Activated CD4-positive, alpha-beta T cell treated with anti-CD3 and anti-CD28 coated beads, Interleukin-2, amount 50 U/mL, for 24 hours (primary cell): Measurements from ENCODE around the gene ZSWIM3.
A peak's percentile ranks its signal among the peaks of the same experiment; 100 is the strongest.
"Not testable (repeated sequence)": the region's sequence is repeated elsewhere in the genome, so short reads cannot be mapped to it uniquely, and the experiment has no call there.

ENCODE experiments used
- DNase-seq, 2 donors: peaks; one replicate each; pipeline ENCODE4 v3.0.0-alpha.2; 2020; ENCODE audit warnings: low read depth in 1 of 2, low spot score in 1 of 2

The ZSWIM3 gene

DNA sequence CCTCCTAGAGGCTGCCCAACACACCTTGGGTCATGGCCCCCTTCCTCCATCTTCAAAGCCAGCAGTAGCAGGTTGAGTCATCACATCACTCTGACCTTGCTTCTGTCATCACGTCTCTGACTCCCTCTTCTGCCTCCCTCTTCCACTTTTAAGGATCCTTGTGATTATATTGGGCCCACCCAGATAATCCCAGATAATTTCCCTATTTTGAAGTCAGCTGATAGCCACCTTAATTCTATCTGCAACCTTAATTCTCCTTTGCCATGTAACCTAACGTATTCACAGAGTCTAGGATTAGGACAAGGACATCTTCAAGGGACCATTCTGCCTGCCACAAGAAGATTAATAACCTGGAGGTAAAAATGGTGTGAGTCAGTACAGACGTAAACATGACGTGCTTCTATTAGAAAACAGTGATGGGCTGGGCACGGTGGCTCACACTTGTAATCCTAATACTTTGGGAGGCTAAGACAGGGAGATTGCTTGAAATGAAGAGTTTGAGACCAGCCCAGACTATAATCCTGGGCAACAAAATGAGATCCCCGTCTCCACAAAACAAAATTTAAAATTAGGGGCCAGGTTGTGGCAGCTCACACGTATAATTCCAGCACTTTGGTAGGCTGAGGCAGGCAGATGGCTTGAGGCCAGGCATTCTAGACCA is 3.3 kb downstream of the ZSWIM3 start:
- DNase-seq: no peak

DNA sequence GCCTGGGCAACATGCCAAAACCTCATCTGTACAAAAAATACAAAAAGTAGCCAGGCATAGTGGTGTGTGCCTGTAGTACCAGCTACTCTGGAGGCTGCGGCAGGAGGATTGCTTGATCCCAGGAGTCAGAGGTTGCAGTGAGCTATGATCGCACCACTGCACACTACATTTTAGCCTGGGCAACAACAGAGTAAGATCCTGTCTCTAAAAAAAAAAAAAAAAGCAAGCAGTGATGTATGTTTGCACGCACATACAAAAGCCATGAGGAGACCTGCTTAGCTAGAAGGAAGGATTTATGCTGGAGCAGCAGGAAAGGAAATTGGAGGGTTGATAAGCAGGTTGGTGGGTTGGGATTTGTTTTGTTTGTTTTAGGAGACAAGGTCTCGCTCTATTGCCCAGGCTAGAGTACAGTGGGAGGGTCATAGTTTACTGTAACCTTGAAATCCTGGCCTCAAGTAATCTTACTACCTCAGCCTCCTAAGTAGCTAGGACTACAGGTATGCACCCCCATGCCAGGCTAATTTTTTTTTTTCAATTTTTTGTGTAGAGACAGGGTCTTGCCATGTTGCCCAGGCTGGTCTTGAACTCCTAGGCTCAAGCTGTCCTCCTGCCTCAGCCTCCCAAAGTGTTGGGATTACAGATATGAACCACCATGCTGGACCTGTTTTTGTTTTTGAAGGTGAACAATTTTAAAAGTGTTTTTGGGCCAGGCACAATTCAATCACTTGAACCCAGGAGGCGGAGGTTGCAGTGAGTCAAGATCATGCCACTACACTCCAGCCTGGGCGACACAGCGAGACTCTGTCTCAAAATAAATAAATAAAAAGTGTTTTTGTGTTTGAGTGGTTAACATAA is 4.0 kb downstream of the ZSWIM3 start:
- no peak for DNase-seq

DNA sequence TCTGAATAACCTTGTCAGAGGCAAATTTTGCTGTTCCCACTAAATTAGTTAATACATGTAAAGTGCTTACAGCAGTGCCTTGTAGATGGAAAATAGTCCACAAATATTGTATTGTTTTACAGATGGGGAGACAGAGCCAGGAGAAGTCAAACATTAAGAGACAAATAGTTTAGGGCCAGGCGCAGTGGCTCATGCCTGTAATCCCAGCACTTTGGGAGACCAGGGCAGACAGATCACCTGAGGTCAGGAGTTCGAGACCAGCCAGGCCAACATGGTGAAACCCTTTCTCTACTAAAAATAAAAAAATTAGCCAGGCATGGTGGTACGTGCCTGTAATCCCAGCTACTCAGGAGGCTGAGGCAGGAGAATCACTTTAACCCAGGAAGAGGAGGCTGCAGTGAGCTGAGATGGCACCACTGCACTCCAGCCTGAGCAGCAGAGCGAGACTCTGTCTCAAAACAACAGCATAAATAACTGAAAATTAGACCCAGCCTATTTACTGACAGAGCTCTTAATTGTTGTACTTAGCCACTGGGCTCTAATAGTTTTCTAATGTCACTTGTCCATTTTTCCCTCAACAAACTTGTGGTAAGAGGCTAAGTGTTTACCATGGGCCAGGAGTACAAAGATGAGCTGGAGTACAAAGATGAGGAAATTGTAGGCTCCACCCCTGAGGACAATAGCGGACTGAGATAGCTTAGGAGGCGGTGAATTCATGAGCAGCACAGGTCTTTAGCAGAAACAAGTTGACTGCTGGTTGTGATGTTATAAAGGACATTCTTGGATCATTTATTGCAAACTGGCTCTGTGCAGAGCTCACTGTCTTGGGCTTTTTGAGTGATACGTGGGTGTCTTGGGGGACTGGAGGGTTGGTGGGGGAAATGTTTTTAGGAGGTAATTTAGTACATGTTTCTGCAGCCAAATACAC is 6.4 kb downstream of the ZSWIM3 start:
- DNase-seq: no peak

DNA sequence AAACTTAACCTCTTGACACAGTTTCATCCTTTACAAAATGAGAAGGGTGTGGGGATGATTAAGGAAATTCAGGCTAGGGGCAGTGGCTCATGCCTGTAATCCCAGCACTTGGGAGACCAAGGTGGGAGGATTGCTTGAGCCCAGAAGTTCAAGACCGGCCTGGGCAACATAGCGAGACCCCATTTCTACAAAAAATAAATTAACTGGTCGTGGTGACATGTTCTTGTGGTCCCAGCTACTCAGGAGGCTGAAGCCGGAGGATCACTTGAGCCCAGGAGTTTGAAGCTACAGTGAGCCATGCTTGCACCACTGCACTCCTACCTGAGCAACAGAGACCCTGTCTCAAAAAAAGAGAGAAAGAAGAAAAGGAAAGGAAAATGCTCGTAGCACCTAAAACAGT is 9.0 kb downstream of the ZSWIM3 start:
- DNase-seq: no peak

DNA sequence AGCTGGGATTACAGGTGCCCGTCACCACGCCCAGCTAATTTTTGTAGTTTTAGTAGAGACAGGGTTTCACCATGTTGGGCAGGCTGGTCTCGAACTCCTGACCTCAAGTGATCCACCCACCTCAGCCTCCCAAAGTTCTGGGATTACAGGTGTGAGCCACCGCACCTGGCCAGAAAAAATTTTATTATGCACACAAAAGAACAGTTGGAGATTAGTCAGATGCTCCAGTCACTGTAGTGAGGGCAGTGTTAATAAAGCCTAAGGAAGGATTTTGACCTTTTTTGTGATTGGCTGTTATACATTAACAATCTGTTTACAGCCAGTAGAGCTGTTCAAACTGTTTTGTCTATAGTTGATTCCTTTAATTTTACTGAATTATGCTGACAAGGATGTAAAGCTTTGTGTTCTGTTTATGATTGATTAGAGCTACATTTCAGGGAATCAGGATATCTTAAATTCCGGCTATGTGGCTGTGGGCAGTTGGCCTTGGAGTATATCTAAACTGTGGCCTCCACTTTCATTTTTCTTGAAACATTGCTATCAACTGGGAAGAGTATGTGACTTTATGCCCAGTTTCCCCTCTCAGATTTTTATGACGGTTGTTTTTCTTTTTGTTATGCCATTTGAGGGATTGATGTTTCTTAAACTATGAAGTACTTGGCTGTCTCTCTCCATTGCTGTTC is 9.9 kb downstream of the ZSWIM3 start:
- no peak for DNase-seq

DNA sequence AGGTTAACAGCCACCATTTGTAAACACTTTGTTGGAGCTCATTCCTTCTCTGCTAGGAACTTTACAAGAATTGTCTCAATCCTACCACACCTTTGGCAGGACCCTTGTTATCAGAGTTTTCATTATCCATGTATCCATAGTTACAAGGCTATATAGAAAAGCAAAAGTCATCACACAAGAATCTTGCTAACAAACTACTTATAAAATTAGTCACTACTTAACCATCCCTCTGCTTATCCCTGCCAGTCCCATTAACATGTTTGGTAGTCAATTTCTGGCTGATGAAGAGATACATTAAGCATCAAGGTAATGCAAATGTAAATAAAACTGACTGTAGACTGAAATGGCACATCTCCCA is 10.4 kb downstream of the ZSWIM3 start:
- DNase-seq: no peak

DNA sequence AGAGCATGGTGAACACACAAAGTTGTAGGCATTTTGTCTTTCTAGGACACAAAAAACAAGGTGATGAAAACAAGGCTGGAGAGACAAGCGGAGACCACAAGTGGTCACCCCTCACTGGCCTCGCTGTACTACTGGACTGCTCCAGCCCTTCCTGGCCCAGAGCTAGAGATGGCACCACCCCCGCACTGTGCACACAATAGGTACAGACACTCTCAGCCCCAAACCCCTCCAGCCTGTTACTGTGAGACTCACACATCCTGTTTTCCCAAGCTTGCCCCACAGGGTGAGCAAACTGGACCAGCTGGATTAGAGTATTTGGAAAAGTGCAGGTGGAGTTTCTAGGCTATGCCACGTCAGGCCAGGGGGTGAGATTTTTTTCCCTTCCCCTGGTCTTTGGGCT is 15.2 kb downstream of the ZSWIM3 start:
- DNase-seq: no peak

DNA sequence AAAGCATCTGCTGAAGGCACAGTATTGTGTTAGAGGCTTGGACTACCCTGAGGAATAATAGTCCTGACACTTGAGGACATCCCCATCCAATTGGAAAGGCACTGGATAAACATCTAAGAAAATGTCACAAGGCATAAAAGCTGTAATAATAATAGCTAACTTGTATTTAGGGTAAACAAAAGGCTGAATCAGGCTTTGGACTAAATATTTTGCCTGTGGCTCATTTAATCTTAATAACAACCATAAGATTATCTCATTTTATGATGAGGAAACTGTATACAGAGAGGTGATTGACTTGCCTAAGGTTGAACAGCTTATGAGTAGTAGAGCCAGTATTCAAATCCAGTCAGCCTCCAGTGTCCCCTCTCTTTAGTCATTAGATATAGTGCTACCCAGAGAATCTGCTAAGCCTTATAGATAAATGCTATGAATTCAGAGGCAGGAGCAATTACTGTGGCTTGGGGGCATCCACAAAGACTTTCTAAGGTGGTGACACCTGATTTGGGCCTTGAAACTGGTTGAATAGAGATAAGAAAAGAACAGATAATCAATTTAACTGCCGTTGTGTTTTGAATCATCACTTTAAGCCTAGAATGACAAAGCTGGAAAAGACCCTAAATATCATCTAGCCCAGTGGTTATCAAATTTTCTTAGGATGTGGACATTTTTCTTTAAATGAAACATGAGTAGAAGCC is 16.1 kb downstream of the ZSWIM3 start:
- DNase-seq: no peak

DNA sequence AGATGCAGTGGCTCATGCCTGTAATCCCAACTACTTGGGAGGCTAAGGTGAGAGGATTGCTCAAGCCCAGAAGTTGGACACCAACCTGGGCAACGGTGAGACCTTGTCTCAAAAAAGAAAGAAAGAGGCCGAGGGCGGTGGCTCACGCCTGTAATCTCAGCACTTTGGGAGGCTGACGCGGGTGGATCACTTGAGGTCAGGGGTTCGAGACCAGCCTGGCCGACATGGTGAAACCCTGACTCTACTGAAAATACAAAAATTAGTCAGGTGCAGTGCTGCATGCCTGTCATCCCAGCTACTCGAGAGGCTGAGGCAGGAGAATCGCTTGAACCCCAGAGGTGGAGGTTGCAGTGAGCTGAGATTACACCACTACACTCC is 16.7 kb downstream of the ZSWIM3 start:
- DNase-seq: not testable (repeated sequence)

DNA sequence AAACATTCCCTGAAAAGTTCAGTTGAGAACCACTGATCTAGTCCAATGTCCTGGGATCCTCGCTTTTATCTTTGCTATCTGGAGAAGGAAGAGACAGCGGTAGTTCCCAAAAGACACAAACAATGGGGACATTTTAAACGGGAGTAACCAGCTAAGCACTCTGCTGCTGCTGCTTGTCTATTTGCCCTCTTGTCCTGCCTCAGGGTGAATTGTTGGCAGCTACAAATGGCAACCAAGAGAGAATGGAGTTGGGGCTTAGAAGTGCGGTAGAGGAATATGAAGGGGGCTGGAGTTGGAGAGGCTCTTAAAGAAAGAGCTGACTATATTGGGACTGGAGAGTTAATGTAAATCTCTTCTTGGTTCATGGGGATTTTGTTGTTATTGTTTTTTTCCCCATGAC is 17.2 kb downstream of the ZSWIM3 start:
- DNase-seq: no peak

DNA sequence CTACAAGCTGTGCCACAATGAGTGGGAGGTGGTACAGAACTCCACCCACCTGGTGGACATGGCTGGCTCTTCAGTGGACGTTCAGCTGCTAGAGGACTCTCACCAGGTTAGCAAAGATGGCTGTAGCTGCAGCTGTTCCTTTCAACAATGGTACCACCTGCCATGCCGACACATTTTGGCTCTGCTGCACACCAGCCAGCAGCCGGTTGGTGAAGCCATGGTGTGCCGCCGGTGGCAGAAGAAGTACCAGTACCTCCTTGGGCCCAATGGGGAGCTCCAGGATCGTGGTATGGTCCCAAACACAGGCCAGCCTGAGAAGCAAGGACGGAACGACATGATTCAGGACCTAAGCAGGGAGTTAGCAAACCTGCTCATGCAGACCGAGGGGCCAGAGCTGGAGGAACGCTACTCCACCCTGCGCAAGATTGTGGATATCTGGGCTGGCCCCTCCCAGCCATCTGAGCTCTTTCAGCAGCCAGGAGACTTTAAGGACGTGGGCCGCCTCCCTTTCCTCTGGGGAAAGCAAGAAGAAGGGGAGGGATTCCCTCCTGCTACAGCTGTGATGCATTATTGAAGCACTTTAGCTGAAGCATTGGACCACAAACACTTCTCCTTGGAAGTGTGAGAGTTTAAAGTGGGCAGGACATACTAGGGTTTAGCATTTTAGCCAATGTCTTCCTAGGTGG is 20.8 kb downstream of the ZSWIM3 start:
- no peak for DNase-seq

DNA sequence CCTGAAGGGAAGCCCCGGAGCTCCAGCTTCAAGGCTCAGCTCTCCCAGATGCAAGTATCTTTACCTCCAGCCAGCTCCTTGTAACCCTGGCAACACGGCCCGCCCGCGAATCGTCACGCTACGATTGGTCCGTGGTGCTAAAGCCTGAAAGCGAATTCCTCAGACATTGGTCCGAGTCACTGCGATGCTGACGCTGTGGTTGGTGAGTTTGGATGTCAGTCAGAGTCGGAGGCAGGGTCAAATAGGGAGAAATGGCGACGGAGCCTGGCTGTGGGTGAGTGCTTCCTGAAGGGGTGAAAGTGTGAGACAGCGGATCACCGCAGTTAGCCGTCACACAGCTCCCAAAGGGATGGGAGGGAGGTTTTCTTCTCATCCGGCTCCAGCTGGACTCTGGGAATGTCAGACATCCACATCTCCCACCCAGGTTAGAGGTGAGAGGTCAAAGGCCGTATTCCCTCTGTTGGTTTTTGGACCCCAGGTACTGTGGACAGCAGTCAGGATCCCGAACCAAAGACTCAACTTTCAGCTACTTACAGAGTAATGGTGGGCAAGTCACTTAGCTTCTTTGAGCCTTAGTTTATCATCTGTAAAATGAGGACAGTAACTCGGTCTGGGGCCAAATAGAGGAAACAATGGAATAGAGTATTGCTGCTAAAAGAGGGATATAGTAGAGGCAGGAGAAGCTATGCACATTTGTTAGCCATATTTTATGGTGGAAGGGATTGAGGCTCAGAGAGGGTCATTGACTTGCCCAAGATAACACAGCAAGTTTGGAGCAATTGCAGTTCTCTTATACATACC is 23.8 kb downstream of the ZSWIM3 start, which contains the start of gene ZSWIM1:
Gene ZSWIM1, plus strand, starts transcription at position 240 of the 801 bp plus-strand sequence. CDS start 1,366 bp downstream, outside the sequence.
- DNase-seq: peak; percentile 97 to 98

DNA sequence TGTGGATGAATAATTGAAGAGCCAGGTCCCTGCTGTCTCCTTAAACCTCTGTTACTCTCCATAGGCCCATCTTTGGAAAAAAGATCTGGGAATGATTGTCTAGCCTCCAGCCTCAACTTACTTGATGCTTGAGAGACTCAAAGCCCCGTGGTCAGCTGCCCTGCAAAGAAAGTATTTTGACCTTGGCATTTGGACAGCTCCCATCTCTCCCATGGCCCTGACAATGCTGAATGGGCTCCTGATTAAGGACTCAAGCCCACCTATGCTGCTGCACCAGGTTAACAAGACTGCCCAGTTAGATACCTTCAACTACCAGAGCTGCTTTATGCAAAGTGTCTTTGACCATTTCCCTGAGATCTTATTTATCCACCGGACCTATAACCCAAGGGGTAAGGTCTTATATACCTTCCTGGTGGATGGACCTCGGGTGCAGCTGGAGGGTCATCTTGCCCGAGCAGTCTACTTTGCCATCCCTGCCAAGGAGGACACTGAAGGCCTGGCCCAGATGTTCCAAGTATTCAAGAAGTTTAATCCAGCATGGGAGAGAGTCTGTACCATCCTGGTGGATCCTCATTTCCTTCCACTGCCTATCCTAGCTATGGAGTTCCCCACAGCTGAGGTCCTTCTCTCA is 25.2 kb downstream of the ZSWIM3 start:
- DNase-seq: no peak

DNA sequence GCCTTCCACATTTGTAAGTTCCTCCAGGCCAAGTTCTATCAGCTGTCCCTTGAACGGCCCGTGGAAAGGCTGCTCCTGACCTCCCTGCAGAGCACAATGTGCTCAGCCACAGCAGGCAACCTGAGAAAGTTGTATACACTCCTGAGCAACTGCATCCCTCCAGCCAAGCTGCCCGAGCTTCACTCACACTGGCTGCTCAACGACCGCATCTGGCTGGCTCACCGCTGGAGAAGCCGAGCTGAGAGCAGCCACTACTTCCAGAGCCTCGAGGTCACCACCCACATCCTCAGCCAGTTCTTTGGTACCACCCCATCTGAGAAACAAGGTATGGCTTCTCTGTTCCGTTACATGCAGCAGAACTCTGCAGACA is 25.7 kb downstream of the ZSWIM3 start:
- DNase-seq: no peak

DNA sequence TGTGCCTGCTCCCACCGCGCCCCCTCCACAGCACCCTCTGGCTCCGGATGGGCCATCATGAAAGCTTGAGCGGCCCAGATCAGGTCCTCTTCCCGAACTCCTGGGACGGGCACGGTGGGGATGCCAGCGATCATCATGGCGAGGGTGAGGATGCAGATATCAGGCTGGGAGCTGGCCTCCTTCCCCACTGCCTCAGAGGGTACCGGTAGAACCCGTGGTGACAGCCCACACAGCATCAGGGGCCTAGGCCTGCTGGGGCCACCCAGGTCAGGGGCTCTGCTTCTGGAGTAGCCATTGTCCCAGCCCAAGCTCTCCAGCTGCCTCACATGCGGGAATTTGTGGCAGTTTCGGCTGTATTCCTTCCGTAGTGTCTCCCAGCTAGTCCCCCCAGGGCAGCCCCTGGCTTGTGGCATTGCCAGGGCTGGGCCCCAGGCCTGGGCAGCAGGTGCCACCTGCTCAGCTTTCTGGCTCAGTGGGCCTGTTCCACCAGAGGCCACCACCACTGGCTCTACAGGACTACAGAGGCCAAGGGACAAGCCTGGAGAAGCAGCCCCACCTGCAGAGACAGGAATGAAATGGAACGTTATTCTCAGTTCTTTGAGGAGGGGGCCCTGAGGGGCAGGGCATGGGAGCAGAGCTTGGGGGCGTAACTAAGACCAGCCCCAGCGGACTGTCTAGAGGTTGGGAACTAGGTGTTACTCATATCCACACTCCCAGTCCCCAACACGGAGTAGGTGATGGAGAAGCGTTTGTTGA is 29.4 kb downstream of the ZSWIM3 start:
- no peak for DNase-seq

DNA sequence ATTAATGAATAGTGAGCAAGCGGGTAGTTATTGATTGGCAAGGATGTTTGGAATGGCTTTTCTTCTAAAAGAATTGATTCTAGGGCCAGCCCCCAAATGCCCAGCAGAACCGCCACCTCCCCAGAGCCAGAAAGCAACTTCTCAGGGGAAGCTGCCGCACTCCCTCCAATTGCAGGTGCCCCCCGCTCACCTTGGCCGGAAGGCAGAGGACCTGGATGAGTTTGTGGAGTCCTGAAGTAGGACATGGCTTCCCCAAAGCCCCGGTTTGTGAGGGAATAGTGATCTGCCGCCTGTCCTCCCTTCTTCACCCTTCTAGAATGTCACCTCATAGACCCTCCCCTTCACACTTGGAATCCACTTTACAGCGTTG is 29.9 kb downstream of the ZSWIM3 start, which contains the start of gene SPATA25:
Gene SPATA25, minus strand, starts transcription at position 277 of the 370 bp plus-strand sequence. Its CDS starts 32 bp downstream, at position 245.
- no peak for DNase-seq

DNA sequence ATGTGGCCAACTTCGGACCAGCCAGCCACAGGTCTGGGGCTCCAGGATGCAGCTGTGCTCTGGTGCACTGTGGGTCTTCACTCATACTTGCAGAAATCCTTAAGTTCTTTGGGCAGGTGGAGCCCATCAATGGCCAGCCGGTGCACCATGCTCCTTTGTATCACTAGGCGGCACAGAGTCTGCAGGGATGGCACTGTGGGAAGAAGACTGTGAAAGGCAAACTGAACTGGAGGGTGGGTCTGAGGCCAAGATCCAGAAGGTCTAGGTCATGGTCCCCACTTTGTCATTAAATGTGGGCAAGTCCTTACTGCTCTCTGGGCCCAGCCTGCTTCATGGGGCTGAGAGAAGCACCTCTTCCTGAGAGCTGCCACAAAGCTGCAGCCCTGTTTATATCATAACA is 31.3 kb downstream of the ZSWIM3 start:
- no peak for DNase-seq
